PFSK-1 (cell line): ENCODE results near the gene CAMK1D.

Experiments
- FOXP2 ChIP-seq: optimal IDR thresholded peaks from 2 replicates; pipeline ENCODE3; 2011; ENCODE audit warnings: borderline replicate concordance, control low read depth, inconsistent platforms; ENCODE audit not compliant: insufficient read depth; ENCODE audit errors: extremely low read length, extremely low read depth
- POLR2AphosphoS5 ChIP-seq: IDR thresholded peaks from 2 replicates; pipeline ENCODE4 v1.6.1; 2012; ENCODE audit warnings: low read depth, mild to moderate bottlenecking, control low read depth, low read length, moderate library complexity
- REST ChIP-seq, 2 experiments: IDR thresholded peaks; 2 replicates each; pipeline versions ENCODE4 v1.6.1 to v1.8.0; 2011 to 2012; ENCODE audit warnings: low read depth in 2 of 2, low read length in 2 of 2, control low read depth in 1 of 2, inconsistent platforms in 1 of 2, mild to moderate bottlenecking in 1 of 2, moderate library complexity in 1 of 2; ENCODE audit not compliant: insufficient read depth in 1 of 2
- SIN3A ChIP-seq: IDR thresholded peaks from 2 replicates; pipeline ENCODE4 v1.6.1; 2012; ENCODE audit warnings: mild to moderate bottlenecking, low read length, moderate library complexity, borderline replicate concordance; ENCODE audit not compliant: insufficient read depth
- TAF1 ChIP-seq: IDR thresholded peaks from 2 replicates; pipeline ENCODE4 v1.6.1; 2012; ENCODE audit warnings: low read length, control low read depth, borderline replicate concordance; ENCODE audit not compliant: insufficient read depth

CAMK1D gene

GRCh38 chr10:12841826-12842225 lies 492.5 kb downstream of the CAMK1D start:
- no peak for TF ChIP-seq TAF1
- TF ChIP-seq FOXP2 = no peak
- TF ChIP-seq POLR2AphosphoS5 = no peak

- TF ChIP-seq FOXP2 (no peak), REST (IDR thresholded peaks at IDR 0.05; ENCODE audit: insufficient read depth in 1 of 2, low read depth in 2 of 2, low read length in 2 of 2) (no peak), POLR2AphosphoS5 (no peak), SIN3A (no peak), TAF1 (no peak)
These were observed 493.0 kb downstream of the CAMK1D start for GRCh38 chr10:12842310-12842709.

GRCh38 chr10:12843296-12843945 lies 494.1 kb downstream of the CAMK1D start:
- TF ChIP-seq SIN3A (no peak), TAF1 (no peak), POLR2AphosphoS5 (no peak), FOXP2 (no peak), REST (IDR thresholded peaks at IDR 0.05; ENCODE audit: insufficient read depth in 1 of 2, low read depth in 2 of 2, low read length in 2 of 2) (no peak)

- TF ChIP-seq SIN3A = no peak
- no peak for TF ChIP-seq REST (IDR thresholded peaks at IDR 0.05; ENCODE audit: insufficient read depth in 1 of 2, low read depth in 2 of 2, low read length in 2 of 2)
- TF ChIP-seq POLR2AphosphoS5 = no peak
- no peak for TF ChIP-seq TAF1
- TF ChIP-seq FOXP2 = no peak
These were observed 495.6 kb downstream of the CAMK1D start for GRCh38 chr10:12844811-12845483.

GRCh38 chr10:12846718-12847117 lies 497.4 kb downstream of the CAMK1D start:
- no peak for TF ChIP-seq FOXP2
- TF ChIP-seq SIN3A = no peak
- TF ChIP-seq REST (IDR thresholded peaks at IDR 0.05; ENCODE audit: insufficient read depth in 1 of 2, low read depth in 2 of 2, low read length in 2 of 2) = no peak
- no peak for TF ChIP-seq TAF1
- no peak for TF ChIP-seq POLR2AphosphoS5
